Esophagus muscularis mucosa (tissue), 4 donors: ENCODE measurements around the gene DNAJC15. TPM values are rescaled to one million over a fixed set of nuclear protein-coding genes. Genes with fewer than 3 reads are reported as not detected.

Source experiments
- DNase-seq: peaks from one replicate; pipeline ENCODE4 v3.0.0-alpha.2; 2017; ENCODE audit errors: extremely low spot score
- H3K27ac ChIP-seq, 4 donors: fragments of 200-600 bp; sonication (generic); replicated peaks in 1 of 4; 1 replicate in 3 of 4; 2 replicates in 1 of 4; pipeline ENCODE4 v1.5.1; 2016 to 2019; ENCODE audit warnings: mild to moderate bottlenecking in 1 of 4
- H3K27me3 ChIP-seq, 4 donors: fragments of 200-600 bp; sonication (generic); one replicate each; pipeline versions ENCODE4 v1.5.1 to v1.6.0; 2016 to 2019
- H3K36me3 ChIP-seq, 4 donors: fragments of 200-600 bp; sonication (generic); one replicate each; pipeline ENCODE4 v1.5.1; 2016 to 2019
- H3K4me1 ChIP-seq, 4 donors: fragments of 200-600 bp; sonication (generic); one replicate each; pipeline ENCODE4 v1.5.1; 2016 to 2019
- H3K4me3 ChIP-seq, 4 donors: fragments of 200-600 bp; sonication (generic); 1 replicate in 2 of 4; 2 replicates in 2 of 4; pipeline ENCODE4 v1.5.1; 2016 to 2019; ENCODE audit warnings: mild to moderate bottlenecking in 4 of 4, moderate library complexity in 1 of 4
- H3K9me3 ChIP-seq, 4 donors: fragments of 200-600 bp; sonication (generic); 1 replicate in 3 of 4; 2 replicates in 1 of 4; pipeline ENCODE4 v1.5.1; 2016 to 2019
- CTCF ChIP-seq, 3 experiments: fragments of 200-600 bp in 2 of 3; fragments of 450-650 bp in 1 of 3; sonication (generic) in 2 of 3; IDR thresholded peaks; one replicate each; pipeline ENCODE4 v1.5.1; 2017 to 2019; ENCODE audit warnings: antibody characterized with exemption in 3 of 3, mild to moderate bottlenecking in 2 of 3, moderate library complexity in 1 of 3
- EP300 ChIP-seq: sonication (generic); formaldehyde crosslinking; IDR thresholded peaks from one replicate; pipeline ENCODE4 v1.6.1; 2017; ENCODE audit warnings: antibody characterized with exemption
- POLR2A ChIP-seq: fragments of 450-650 bp; IDR thresholded peaks from one replicate; pipeline ENCODE4 v1.6.1; 2017; ENCODE audit warnings: antibody characterized with exemption, moderate library complexity, mild to moderate bottlenecking, low read depth
- POLR2AphosphoS5 ChIP-seq, 2 donors: sonication (generic); formaldehyde crosslinking; IDR thresholded peaks; one replicate each; pipeline ENCODE4 v1.6.1; 2017; ENCODE audit warnings: antibody characterized with exemption in 2 of 2
- WGBS: methylation state at CpG from one replicate; pipeline ENCODE4 v1.1.5; 2018; 5-methylcytosine and 5-hydroxymethylcytosine counted together
- intact Hi-C: fragments of 100-400 bp; cut with DNase I; formaldehyde crosslinking; loops from one replicate; pipeline ENCODE4 v1.15.1; 2023
- total RNA-seq, 4 donors: library from RNA; depleted of rRNA; stranded (reverse); fragments of >200 nt; gene quantifications; one replicate each; pipeline versions ENCODE4 v1.1.0 to v1.2.1, GENCODE V29; 2016

Gene DNAJC15
- total RNA-seq, 4 donors from 2014 or later: 13.3 to 19.8 (median 13.6) TPM

- 93% methylated on average over 1 of the region's 1 CpG for WGBS
- intact Hi-C loops: loop anchor here (5.0 kb wide), 1 partner anchor 782 kb away; no protein-coding TSS in a partner anchor
- H3K4me3 ChIP-seq: no peak overlapping the region
- no peak overlapping the region for H3K27ac ChIP-seq
- H3K36me3 ChIP-seq: peaks cover 0 to 5% (median 0%) of the 10 kb centered on the region in 4 donors
- peaks cover 0 to 16% (median 6%) of the 10 kb centered on the region in 4 donors for H3K4me1 ChIP-seq
- H3K27me3 ChIP-seq: no peaks in the 10 kb centered on the region
- H3K9me3 ChIP-seq: peaks cover 0 to 3% (median 0%) of the 10 kb centered on the region in 4 donors
- no peak for TF ChIP-seq CTCF (IDR thresholded peaks at IDR 0.05)
- no peak for TF ChIP-seq POLR2A
- no peak for TF ChIP-seq POLR2AphosphoS5 (IDR thresholded peaks at IDR 0.05)
- TF ChIP-seq EP300: no peak
- DNase-seq: no peak
Measured at GRCh38 chr13:43089912-43090498, 66.6 kb downstream of the DNAJC15 start.

GRCh38 chr13:43094901-43095300, 71.5 kb downstream of the DNAJC15 start:
- H3K9me3 ChIP-seq: peaks cover 0 to 3% (median 0%) of the 10 kb centered on the region in 4 donors
- intact Hi-C loops: no loop called here
- H3K27me3 ChIP-seq: no peaks in the 10 kb centered on the region
- H3K4me3 ChIP-seq: no peak overlapping the region
- no peaks in the 10 kb centered on the region for H3K36me3 ChIP-seq
- no peak for DNase-seq
- peaks cover 10 to 20% (median 18%) of the 10 kb centered on the region in 4 donors for H3K4me1 ChIP-seq
- no peak overlapping the region for H3K27ac ChIP-seq
- TF ChIP-seq EP300 (no peak), CTCF (IDR thresholded peaks at IDR 0.05) (no peak), POLR2AphosphoS5 (IDR thresholded peaks at IDR 0.05) (no peak), POLR2A (no peak)
- WGBS: 95% methylated on average over 1 of the region's 1 CpG

- intact Hi-C loops: no loop called here
- H3K27ac ChIP-seq: no peak overlapping the region
- 68% methylated on average over 2 of the region's 2 CpGs for WGBS
Measured at GRCh38 chr13:43095771-43096719, 72.7 kb downstream of the DNAJC15 start.

GRCh38 chr13:43100667-43101066, 77.3 kb downstream of the DNAJC15 start:
- no peak overlapping the region for H3K4me3 ChIP-seq
- TF ChIP-seq POLR2A (no peak), CTCF (IDR thresholded peaks at IDR 0.05) (no peak), EP300 (no peak), POLR2AphosphoS5 (IDR thresholded peaks at IDR 0.05) (no peak)
- no peaks in the 10 kb centered on the region for H3K27me3 ChIP-seq
- DNase-seq: no peak
- intact Hi-C loops: no loop called here
- H3K27ac ChIP-seq: no peak overlapping the region
- WGBS: 97% methylated on average over 2 of the region's 2 CpGs
- H3K4me1 ChIP-seq: peaks cover 7 to 19% (median 13%) of the 10 kb centered on the region in 4 donors
- H3K36me3 ChIP-seq: no peaks in the 10 kb centered on the region
- peaks cover 0 to 8% (median 0%) of the 10 kb centered on the region in 4 donors for H3K9me3 ChIP-seq

More at GRCh38 chr13:43095771-43096719, 72.7 kb downstream of the DNAJC15 start:
- Histone ChIP-seq H3K4me1 (peaks cover 10 to 20% (median 18%) of the 10 kb centered on the region in 4 donors), H3K27me3 (no peaks in the 10 kb centered on the region), H3K9me3 (peaks cover 0 to 4% (median 0%) of the 10 kb centered on the region in 4 donors), H3K36me3 (no peaks in the 10 kb centered on the region), H3K4me3 (no peak overlapping the region)
- TF ChIP-seq EP300 (no peak), POLR2A (no peak), CTCF (IDR thresholded peaks at IDR 0.05) (no peak), POLR2AphosphoS5 (IDR thresholded peaks at IDR 0.05) (no peak)
- DNase-seq: no peak
